ENCODE data around the gene HLA-DRB5. TPM values are rescaled to one million over a fixed set of nuclear protein-coding genes. Genes with fewer than 3 reads are reported as not detected.
"Not testable (repeated sequence)": the region's sequence is repeated elsewhere in the genome, so short reads cannot be mapped to it uniquely, and the experiment has no call there.

Gene HLA-DRB5
- total RNA-seq, 1 donor from 2014 or later = not detected

DNA sequence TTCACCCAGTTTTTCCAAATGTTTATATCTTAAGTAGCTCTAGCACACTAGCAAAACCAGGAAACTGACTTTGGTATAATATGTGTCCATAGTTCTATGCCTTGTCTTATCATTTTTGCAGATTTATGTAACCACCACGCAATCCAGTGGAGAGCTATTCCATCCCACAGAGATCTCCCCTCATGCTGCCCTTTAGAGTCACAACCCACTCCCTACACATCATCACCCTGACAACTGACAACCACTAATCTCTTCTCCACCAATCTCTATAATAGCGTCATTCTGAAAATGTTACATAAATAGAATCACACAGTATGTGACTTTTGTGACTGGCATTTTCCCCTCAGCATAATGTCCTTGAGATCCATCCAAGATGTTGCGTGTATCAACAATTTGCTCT, 29.1 kb downstream of the HLA-DRB5 start:
- no peak for DNase-seq

DNA sequence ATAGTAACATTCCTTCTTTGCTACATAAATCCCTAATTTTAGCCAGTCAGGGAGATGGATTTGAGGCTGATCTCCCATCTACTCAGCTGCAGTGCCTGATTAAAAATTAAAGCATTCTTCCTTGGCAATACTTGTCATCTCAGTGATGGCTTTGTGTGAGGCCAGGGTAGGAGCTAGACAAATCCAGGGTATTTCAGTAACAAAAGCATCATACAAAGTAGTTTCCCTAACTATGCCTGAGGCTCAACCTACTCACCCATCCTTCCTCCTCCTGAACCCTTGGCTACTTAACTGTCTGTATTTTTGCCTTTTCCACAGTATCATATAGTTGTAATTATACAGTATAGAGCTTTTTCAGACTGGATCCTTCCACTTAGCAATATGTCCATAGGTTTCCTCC, 37.7 kb downstream of the HLA-DRB5 start:
- DNase-seq = no peak

DNA sequence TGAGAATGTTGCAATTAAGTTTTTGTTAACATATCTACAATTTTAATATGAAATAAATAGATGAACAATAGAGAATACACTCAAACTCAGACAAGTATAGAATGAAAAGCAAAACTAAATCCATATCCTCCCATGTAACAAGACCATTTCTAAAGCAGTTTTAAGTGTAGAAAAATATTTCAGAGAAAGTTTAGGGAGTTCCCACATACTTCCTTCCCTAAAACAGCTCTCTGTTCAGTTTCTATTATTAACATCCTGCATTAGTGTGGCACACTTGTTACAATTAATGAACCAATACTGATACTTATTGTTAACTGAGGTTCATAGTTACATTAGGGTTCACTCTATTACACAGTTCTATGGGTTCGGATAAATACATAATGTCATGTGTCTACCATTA, 38.4 kb downstream of the HLA-DRB5 start:
- DNase-seq = no peak

DNA sequence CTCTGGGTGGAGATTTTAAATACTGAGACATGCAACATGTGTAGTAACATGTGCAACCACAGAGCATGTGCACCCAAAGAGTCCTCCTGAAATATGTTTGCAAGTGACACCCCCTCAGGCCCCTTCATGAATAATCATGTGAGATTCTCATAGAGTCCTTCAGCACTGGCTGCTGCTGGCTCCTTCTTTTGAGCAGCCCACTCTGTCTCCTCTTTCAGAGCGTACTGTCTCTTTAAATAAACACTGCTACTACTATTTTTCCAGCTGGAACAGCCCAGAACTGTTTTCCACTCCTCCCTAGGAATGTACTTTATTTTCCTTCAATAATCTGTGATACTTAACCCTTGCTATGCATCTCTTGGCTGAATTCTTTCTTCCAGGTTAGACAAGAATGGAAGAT, 42.0 kb downstream of the HLA-DRB5 start:
- no peak for DNase-seq

DNA sequence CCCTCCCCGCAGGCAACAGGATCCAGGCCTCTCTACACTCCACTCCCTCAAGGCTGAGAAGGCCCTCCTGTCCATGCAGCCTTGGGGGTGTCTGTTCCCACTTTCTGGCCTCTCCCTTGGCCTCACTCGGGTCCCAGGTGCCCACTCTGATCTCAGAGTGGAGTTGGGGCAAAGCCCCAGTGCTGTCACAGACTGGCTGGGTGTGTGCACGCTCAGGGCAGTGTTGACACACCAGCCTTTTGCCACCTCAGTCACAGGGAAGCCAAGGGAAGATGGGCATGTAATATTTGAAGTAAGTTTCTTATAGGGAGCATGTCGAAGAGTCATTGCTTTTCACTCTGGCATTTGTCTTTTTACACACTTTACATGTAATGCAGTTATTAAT, 45.5 kb downstream of the HLA-DRB5 start:
- DNase-seq = no peak

DNA sequence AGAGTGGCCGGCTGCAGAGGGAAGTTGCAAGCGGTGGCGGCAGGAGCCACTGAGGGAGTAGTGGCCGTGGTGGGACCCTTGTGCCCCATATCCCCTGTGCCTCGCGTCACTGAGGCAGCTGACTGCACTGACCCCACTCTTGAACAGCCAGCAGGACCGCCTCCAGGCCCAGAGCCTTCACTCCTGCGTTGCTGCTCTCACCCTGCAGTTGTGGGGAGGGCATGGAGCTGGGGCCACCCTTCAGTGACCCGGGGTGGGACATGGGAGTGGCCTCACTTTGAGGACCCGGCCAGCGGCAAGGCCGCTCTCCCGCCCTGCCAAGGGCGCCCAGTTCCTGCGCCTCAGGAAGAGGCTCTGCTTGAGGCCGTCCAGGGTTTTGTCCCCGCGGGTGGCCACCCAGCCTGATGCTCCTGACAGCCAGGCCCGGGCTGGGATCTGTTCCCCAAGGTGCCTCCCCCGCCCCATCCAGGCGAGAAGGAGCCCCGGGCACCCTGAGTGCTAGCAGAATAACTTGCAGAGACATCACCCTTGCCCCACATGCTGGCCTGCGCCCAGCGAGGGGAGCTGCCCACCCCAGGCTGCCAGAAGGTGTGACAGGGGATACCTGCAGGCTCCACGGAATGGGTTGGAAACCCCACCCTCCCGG, 46.0 kb downstream of the HLA-DRB5 start:
- no peak for DNase-seq

DNA sequence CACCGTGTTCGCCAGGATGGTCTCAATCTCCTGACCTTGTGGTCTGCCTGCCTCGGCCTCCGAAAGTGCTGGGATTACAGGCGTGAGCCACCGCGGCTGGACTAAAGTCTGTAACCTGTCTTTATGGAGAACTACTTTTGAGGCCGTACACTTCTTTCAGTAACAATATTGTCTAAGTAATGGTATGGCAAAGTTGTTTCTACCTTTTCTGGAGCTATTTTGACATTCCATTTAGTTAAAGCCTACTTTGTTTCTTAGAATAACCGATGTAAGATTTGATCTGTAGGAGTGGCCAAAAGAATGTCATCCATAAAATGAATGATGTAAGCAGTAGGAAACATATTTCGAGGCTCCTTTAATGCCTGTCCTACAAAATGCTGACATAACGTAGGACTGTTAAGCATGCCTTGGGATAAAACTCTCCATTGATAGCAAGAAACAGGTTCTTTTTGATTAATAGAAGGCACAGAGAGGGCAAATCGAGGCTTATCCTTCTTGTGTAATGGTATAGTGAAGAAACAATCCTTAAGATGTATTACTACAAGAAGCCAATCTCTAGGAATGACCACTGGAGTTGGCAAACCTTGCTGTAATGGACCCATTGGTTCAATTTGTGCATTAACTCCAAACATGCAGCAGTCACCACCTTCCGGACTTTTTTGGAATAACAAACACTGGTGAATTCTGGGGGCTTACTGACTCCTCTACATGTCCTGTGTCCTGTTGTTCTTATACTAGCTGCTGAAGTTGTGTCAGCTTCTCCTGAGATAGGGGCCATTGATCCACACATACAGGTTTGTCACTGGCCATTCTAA, 54.5 kb downstream of the HLA-DRB5 start:
- no peak for DNase-seq

DNA sequence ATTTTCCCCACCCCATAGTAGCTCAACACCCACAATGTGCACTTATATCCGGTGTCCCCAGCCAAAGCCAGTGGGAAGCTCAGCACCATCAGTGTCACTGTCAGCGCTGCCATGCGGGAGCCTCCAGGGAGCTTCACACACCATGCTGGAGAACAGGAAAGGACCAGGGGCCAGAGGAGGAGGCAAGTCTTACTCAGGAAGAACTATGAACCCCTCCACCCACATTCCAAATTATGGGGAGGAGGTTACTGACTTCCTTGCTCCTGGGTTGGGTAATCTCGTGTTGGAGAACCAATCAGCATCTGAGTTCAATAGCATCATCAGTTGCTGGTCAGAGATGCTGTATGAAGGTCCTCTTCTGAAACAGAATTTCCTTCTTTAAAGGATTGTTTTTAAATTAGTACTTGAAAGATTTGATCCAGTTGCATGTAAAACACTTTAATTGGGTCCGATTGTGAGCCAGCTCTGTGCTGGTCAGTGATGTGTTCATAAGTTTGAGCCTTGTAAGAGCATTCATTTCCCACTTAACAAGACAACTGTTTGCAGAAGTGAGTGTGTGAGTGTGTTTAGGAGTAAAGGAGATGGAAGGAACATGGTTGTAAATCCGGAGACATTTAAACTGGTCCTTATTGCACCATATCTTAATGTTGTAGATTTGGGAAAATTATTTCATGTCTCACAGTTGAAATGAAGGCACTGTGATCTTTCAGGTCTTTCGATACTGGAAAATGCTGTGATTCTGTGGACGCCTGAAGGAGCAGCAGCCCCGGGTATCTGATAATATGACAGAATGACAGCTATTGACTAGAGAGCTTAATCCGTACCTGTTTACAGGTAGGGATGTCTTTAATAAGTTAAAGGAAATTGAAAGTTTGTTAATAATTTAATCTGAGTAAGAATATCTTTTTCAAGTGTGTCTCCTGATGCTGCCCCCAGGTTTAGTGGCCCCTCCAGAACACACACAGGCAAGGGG, 56.4 kb downstream of the HLA-DRB5 start:
- not testable (repeated sequence) for DNase-seq

DNA sequence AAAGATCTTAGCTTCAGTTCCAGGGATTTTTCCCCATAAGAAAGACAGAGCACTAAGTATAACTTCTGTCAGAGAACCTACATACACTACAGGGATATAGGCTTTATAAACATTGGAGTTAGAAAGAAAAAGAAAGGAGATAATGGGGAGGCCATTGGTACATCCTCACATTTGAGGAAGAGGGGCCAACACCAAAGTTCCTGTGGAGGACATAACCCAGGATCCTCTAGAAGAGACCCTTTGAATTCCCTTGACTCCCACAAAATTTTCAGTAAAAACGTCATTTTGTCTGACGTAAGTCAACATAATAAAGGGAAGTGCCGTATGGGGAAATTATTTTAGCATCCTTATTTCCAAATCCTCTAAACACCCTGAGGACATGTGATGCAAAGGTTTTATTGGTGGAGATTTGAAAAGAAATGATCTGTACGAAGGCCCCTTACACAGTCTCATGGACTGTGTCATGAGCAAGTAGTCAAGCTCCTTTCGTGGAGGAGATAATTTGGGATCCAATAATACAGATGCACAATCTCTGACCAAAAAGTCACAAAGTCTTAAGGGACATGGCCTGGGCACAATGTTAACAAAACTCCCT, 57.2 kb downstream of the HLA-DRB5 start:
- no peak for DNase-seq

DNA sequence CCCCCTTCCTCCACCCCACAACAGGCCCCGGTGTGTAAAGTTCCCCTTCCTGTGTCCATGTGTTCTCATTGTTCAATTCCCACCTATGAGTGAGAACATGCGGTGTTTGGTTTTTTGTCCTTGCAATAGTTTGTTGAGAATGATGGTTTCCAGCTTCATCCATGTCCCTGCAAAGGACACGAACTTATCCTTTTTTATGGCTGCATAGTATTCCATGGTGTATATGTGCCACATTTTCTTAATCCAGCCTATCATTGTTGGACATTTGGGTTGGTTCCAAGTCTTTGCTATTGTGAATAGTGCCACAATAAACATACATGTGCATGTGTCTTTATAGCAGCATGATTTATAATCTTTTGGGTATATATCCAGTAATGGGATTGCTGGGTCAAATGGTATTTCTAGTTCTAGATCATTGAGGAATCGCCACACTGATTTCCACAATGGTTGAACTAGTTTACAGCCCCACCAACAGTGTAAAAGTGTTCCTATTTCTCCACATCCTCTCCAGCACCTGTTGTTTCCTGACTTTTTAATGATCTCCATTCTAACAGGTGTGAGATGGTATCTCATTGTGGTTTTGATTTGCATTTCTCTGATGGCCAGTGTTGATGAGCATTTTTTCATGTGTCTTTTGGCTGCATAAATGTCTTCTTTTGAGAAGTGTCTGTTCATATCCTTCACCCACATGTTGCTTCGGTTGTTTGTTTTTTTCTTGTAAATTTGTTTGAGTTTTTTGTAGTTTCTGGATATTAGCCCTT, 62.2 kb downstream of the HLA-DRB5 start:
- not testable (repeated sequence) for DNase-seq

Small RNA genes lying within 50 kb of the gene (small RNA-seq; reads per million reads assigned to genes)
- not detected for gene RNU1-61P

Other genes starting within 250 kb of the HLA-DRB5 start
- not detected for gene TSBP1, start 158.4 kb downstream of the HLA-DRB5 start, total RNA-seq
- gene BTNL2, start 123.1 kb downstream of the HLA-DRB5 start, total RNA-seq = not detected
- 3.9 TPM for gene HLA-DRA, start 90.4 kb downstream of the HLA-DRB5 start, total RNA-seq
- 0.16 TPM for gene HLA-DRB1, start 59.6 kb upstream of the HLA-DRB5 start, total RNA-seq
- gene HLA-DQA1, start 107.1 kb upstream of the HLA-DRB5 start, total RNA-seq = 0.16 TPM
- 0.16 TPM for gene HLA-DQB1, start 136.4 kb upstream of the HLA-DRB5 start, total RNA-seq
- 0.16 TPM for gene HLA-DQA2, start 211.1 kb upstream of the HLA-DRB5 start, total RNA-seq
- gene HLA-DQB2, start 233.2 kb upstream of the HLA-DRB5 start, total RNA-seq = not detected

Data from occipital lobe (tissue), 3 donors.